IPS-18c (cell line): ENCODE results near the gene ERGIC1.

Experiments
- H3K4me3 ChIP-seq: 2 replicates; pipeline ENCODE4 v1.7.0; 2013; ENCODE audit warnings: low read depth, mild to moderate bottlenecking, low read length, moderate library complexity; ENCODE audit not compliant: insufficient read depth
- H3K9me3 ChIP-seq: one replicate; pipeline ENCODE4 v1.6.1; 2013; ENCODE audit warnings: mild to moderate bottlenecking, low read length, moderate library complexity; ENCODE audit not compliant: control insufficient read depth, insufficient read depth

Gene ERGIC1

DNA sequence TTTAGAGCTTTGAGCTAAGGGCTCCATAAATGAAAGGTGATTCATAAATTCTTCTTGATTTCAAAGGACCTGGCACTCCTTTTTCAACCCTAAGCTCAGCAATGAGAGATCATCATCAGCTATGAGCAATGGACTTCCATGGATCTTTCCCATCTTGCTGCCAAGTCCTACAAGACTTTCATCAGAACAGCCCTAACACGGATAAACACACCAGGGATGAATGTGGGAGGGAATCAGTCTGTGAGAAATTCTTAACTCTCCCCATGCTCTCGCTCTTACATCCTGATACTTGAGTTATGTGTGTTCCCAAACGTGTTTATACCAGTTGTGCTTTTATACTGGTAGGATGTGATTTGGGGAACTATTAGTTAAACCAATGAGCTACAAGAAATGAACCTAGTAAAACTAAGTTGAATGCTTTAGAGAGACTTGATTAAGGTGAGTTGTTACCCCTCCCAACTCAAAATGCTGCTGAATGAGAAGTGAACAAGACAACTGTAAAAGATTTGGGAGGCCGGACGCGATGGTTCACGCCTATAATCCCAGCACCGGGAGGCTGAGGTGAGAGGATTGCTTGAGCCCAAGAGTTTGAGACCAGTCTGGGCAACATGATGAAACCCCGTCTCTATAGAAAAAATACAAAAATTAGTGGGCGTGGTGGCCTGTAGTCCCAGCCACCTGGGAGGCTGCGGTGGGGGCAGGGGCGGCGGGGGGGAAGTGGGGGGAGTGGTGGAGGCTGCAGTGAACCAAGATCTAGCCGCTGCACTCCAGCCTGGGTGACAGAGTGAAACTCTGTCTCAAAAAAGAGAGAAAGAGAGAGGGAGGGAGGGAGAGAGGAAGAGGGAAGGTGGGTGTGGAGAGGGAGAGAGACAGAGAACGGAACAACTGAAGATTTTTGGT lies 120.0 kb downstream of the ERGIC1 start:
- H3K4me3 ChIP-seq, result no peak overlapping the region
- H3K9me3 ChIP-seq, result no peaks in the 10 kb centered on the region

DNA sequence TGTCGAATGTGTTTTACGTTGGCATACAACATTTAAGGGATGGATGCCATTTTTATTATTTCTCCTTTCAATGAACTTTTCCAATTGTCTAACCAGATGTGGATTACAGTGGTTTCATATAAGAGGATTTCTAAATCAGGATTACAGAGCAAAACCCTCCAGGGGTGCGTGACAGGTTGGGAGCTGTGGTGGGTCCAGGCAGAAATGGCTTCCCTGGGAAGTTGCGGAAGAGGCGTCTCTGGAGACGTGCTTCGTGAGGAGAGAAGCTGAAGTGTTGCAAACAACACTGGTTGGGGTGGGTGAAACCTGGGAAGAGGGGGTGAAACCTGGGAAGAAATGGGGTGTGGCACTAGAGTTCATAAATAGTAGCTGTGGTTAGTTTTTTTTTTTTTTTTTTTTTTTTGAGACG lies 120.7 kb downstream of the ERGIC1 start:
- no peaks in the 10 kb centered on the region for H3K9me3 ChIP-seq
- H3K4me3 ChIP-seq, result no peak overlapping the region

DNA sequence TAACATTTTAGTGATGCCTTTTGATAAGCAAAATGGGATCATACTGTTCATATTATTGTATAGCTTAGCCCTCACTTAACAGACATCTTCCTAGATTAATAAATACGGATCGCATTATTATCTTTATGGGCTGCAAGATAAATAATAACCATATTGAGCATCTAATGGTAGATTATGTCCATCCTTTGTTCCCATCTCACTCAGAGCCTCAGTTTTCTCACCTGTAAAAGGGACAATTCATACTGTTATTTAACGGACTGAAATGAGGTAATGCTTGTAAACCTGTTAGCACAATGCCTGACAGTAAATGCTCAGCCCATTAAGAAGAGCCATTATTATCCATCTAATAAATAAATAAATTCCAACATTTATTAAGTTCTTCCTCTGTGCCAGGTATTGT lies 122.2 kb downstream of the ERGIC1 start:
- Histone ChIP-seq H3K9me3 (no peaks in the 10 kb centered on the region), H3K4me3 (no peak overlapping the region)

DNA sequence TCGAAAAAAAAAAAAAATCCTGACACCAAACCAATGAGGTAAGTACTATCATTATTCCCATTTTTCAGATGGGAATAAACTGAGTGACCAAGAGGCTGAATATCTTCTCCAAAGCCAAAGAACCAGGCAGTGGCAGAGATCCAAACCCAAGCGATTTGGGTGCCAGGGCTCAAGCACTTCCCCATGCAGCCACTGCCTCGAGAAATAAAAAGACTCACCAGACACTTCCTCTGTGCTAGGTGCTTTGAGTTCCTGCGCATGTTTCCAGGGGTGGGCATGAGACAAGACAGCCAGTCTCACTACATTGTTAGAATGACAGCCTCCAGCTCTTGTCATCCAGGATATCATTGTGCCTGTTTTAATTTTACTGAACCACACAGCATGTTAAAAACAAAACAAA lies 122.9 kb downstream of the ERGIC1 start:
- no peaks in the 10 kb centered on the region for H3K9me3 ChIP-seq
- no peak overlapping the region for H3K4me3 ChIP-seq

DNA sequence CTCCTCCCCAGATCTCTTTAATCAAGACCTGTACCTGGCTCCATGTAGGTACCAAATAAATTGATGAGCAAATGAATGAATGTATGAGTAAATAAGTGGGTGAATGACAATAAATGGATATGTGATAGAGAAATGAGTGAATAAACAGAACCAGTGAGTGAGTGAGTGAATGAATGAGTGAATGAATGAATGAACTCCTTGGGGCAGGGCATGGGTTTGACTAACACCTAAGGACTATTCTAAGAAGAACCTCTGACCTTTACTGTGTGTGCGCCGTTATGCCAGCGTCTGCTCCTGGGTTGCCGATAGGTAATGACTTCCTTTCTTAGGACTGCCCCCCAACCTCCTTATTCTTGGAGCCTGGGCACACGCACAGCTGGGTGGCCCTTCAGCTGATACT lies 123.4 kb downstream of the ERGIC1 start:
- Histone ChIP-seq H3K9me3 (no peaks in the 10 kb centered on the region), H3K4me3 (no peak overlapping the region)

DNA sequence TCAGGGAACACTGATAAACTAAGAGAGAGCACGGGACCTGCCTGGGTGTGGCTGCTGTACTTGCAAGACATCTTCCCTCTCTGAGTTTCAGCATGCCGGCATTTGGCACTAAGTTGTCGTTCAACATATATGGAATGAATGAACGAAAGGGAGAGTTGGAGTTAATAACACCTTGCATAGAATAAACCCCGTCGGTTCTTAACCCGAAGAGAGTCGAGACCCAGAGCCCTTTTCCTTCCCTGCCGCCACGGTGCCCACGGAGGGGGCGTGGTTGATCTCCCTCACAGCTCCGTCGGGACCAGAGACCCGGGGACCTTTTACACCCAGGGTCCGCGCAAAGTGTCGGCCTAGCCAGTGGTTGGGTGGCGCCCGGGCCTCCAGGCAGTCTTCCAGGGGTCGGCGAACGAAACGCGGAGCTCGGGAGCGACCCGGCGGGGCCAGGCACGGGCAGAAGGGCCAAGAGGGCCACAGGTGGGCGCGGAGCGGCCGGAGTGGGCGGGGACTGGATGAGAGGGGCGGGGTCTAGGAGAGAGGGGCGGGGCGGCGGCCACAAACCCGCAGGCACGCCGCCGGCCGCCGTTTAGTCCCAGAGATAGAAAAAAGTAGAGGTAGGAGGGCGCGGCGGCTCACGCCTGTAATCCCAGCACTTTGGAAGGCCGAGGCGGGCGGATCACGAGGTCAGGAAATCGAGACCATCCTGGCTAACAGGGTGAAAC lies 124.4 kb downstream of the ERGIC1 start:
- Histone ChIP-seq H3K9me3 (no peaks in the 10 kb centered on the region), H3K4me3 (peak overlapping the region; percentile 100)

DNA sequence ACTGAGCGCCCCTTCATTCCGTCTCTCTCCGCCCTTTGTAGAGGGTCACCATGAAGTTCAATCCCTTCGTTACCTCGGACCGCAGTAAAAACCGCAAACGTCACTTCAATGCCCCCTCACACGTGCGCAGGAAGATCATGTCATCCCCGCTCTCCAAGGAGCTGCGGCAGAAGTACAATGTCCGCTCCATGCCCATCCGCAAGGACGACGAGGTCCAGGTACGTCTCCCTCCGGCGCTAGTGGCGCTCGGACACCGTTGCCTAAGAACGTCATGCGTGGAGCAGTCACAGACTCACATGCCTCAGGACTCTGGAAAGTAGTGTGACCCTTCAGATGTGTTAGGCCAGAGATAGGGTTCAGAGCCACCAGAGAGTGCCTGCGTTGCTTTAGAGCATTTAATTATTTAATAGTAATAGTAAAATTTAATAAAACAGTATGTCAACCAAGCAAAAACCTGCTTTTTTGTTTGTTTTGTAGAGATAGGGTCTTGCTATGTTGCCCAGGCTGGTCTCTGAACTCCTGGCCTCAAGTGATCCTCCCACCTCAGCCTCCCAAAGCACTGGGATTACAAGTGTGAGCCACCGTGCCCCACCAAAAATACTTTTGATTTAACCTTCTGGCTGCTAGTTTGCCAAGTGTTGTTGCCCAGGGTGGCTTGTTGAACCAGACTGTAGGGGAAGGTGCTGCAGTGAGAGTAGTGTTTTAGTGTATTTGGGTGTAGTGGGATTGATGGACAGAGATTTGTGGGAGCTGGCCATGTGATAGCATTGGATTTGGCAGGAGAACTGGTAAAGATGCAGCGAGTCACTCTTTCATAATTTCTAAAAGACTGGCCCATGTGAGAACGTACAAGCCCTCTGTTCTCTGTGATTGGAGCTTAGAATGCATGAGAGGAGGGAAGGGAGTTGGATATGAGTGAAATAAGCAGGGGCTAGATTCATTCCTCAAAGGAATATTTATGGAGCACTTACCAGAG lies 126.1 kb downstream of the ERGIC1 start:
- Histone ChIP-seq H3K9me3 (no peaks in the 10 kb centered on the region), H3K4me3 (peak overlapping the region; percentile 100)

DNA sequence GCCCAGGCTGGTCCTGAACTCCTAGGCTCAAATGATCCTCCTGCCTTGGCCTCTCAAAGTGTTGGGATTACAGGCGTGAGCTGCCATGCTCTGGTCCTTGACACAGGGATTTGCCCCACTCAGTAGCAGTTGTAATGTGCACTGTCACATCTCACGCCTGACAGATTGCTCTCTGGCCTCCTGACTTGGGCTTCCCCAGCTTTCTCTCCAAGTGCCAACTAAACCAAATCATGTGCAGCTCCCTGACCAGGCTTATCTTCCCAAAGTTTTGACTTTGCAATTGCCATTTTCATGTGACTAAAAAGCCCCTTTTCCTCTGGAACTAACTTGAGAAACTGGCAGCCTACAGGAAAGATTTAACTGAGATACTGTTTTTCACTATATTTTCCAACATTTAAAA lies 135.9 kb downstream of the ERGIC1 start:
- Histone ChIP-seq H3K4me3 (no peak overlapping the region), H3K9me3 (no peaks in the 10 kb centered on the region)

DNA sequence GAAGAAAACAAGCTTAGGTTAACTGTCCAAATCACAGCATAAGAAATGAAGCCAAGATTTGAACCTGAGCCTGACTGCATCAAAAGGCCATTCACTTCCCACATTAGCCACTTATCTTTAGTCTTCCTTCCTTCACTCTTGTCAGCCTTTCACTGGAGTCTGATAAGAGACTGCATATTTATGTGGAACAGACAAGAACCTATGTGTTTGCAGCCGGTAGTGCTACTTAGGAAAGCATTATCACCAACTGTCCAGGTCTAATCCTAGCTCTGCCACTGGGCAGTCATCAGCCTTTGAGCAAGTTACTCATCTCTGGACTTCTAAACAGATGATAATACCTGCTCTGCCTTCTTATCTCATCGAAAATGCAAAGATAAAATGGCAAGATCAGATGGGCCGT lies 137.4 kb downstream of the ERGIC1 start:
- H3K9me3 ChIP-seq, result no peaks in the 10 kb centered on the region
- H3K4me3 ChIP-seq, result no peak overlapping the region

DNA sequence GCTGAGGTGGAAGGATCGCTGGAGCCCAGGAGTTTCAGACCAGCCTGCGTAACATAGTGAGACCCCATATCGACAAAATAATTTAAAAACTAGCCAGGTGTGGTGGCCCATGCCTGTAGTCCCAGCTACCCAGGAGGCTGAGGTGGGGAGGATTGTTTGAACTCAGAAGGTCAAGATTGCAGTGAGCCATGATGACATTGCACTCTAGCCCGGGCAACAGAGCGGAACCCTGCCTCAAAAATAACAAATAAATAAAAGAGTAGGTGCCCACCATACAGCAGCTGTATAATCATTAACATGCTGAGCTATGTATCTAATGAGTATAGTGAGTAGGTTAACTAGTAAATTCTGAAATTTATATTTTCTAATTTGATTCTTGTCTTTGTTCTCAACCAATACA lies 138.5 kb downstream of the ERGIC1 start:
- Histone ChIP-seq H3K9me3 (no peaks in the 10 kb centered on the region), H3K4me3 (no peak overlapping the region)

DNA sequence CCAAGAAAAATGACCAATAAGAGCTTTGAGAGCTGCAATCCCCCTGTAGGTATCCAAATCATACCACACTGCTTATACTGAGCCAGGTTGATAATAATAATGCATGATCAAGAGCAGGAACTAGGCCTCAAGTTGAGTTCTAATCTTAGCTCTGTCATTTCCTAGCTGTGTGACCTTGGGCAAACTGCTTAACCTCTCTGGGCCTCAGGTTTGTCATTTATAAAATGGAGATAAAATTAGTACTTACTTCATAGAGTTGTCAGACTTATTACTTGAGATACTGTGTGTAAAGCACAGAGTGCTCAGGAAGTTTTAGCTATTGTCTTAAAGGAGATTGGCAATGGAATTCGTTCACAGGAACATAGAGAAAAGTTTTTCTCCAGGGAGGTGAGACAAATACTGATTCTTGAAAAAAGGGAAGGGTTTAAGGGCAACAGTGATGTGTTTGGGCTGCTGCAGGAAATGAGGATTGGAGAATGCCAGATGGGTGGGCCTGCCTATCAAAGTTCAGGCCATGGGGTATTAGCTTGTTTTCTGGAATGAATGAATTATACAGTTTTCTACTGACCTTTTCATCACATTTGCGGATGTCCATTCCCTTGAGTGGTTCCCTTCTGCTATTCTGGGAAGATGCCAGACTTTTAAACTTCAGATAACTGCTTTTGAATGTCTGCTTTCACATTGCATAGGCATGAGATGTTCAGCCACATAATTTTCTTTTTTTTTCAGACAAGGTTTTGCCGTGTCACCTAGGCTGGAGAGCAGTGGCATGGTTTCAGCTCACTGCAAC lies 139.3 kb downstream of the ERGIC1 start:
- Histone ChIP-seq H3K9me3 (no peaks in the 10 kb centered on the region), H3K4me3 (no peak overlapping the region)

DNA sequence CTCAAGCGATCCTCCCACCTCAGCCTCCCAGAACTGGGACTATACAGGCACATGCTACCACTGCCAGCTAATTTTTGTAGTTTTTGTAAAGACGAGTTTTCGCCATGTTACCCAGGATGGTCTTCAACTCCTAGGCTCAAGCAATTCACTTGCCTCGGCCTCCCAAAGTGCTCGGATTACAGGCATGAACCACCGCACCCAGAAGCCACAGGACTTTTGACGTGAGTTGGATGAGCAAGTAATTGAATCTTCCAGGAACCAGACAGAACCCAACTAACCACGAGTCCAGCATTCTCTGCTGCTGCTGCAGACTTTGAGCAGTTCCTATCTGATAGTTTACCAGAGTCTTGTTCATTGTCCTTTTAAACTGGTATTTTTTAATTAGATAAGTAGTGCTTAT lies 139.9 kb downstream of the ERGIC1 start:
- no peaks in the 10 kb centered on the region for H3K9me3 ChIP-seq
- H3K4me3 ChIP-seq, result no peak overlapping the region

DNA sequence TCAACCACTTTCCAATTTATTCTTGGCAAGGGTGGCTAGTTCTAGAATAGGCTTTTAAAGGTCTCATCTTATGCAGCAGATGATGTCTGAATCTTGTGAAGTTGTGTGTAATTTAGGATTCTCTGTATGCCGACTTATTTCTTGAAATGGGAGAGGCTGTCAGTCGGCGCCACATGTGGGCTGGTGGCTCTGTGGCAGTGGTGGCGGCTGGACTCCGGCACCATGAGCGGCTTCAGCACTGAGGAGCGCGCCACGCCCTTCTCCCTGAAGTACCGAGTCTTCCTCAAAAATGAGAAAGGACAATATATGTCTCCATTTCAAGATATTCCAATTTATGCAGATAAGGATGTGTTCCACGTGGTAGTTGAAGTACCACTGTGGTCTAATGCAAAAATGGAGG lies 141.2 kb downstream of the ERGIC1 start:
- H3K9me3 ChIP-seq, result no peaks in the 10 kb centered on the region
- no peak overlapping the region for H3K4me3 ChIP-seq

DNA sequence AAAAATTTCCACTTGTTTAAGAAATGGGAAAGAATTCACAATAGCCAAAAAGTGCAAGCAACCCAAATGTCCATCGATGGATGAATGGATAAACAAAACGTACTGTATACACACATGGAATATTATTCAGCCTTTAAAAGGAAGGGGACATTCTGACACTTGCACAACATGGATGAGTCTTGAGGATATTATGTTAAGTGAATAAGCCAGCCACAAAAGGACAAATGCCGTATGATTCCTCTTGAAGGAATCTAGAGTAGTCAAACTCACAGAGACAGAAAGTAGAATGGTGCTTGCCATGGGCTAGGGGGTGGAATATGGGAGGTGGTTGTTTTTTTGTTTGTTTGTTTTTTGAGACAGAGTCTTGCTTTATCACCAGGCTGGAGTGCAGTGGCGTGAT lies 145.7 kb downstream of the ERGIC1 start:
- H3K4me3 ChIP-seq, result no peak overlapping the region
- H3K9me3 ChIP-seq, result no peaks in the 10 kb centered on the region

DNA sequence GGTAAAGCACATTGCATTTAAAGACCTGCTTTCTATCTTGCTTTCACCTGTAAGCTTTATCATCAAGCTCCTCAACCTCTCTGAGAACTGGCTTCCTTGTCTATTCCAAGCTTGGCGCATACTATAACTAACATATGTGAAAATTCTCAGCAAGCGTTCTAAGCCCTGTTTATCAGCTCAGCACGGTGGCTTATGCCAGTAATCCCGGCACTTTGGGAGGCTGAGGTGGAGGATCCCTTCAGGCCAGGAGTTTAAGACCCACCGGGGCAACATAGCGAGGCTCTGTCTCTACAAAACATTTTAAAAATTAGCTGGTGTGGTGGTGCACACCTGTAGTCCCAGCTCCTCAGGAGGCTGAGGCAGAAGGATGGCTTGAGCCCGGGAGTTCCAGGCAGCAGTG lies 147.9 kb downstream of the ERGIC1 start:
- no peaks in the 10 kb centered on the region for H3K9me3 ChIP-seq

DNA sequence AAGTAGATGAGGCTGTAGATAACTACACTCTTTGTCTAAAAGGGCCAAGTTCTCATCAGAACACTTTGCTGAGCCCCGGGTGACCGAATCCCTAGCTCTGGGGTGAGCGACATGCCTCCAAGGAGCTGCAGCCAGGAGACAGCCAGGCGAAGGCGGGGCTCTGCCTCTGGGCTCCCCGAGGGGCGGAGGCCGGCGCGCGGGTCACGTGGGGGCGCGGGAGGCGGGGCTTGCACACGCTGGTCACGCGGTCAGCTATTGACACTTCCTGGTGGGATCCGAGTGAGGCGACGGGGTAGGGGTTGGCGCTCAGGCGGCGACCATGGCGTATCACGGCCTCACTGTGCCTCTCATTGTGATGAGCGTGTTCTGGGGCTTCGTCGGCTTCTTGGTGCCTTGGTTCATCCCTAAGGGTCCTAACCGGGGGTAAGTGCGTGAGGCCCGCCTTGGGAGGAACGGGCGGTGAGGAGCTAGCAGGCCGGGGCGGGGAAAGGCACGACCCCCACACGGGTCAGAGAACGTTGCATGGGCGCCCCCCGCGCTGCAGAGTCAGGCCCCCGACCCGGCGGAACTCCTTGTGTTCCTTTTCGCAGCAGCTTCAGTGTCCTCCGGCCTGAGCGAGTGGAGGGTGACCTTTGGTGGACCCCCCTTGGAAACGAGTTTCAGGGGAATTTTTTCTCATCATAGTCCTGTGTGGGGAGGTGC lies 149.6 kb downstream of the ERGIC1 start, which contains the start of gene ATP6V0E1:
TSS of gene ATP6V0E1 (plus strand) at position 230 of the 702 bp plus-strand sequence. CDS start at position 320, 90 bp downstream.
- Histone ChIP-seq H3K9me3 (no peaks in the 10 kb centered on the region), H3K4me3 (peak within 1 kb of the TSS; percentile 96)

More for the DNA sequence above, 147.9 kb downstream of the ERGIC1 start:
- no peak overlapping the region for H3K4me3 ChIP-seq
